GM21360 (cell line): ENCODE measurements around the gene RTTN.
"Not testable (repeated sequence)": the region's sequence is repeated elsewhere in the genome, so short reads cannot be mapped to it uniquely, and the experiment has no call there.

Experiments used
- ATAC-seq: cut with Tn5 transposase; IDR thresholded peaks from one replicate; pipeline ENCODE4 v1.9.1; 2021; ENCODE audit warnings: mild to moderate bottlenecking, moderate library complexity; ENCODE audit not compliant: unreplicated experiment

RTTN gene

GRCh38 chr18:70156886-70157285 lies 48.6 kb downstream of the RTTN start:
- ATAC-seq: no peak

- no peak for ATAC-seq
Observed at GRCh38 chr18:70154591-70155194, 50.8 kb downstream of the RTTN start.

- no peak for ATAC-seq
Observed at GRCh38 chr18:70151614-70152013, 53.9 kb downstream of the RTTN start.

- ATAC-seq: no peak
Observed at GRCh38 chr18:70149616-70150301, 55.7 kb downstream of the RTTN start.

GRCh38 chr18:70149156-70149555 lies 56.3 kb downstream of the RTTN start:
- ATAC-seq: no peak

- no peak for ATAC-seq
Observed at GRCh38 chr18:70148039-70148938, 57.2 kb downstream of the RTTN start.

GRCh38 chr18:70146174-70146573 lies 59.3 kb downstream of the RTTN start:
- ATAC-seq: no peak

- no peak for ATAC-seq
Observed at GRCh38 chr18:70142001-70142400, 63.5 kb downstream of the RTTN start.

GRCh38 chr18:70139138-70139537 lies 66.3 kb downstream of the RTTN start:
- no peak for ATAC-seq

- ATAC-seq: no peak
Observed at GRCh38 chr18:70135604-70136003, 69.9 kb downstream of the RTTN start.

GRCh38 chr18:70132999-70133398 lies 72.5 kb downstream of the RTTN start:
- ATAC-seq: no peak

GRCh38 chr18:70128271-70128670 lies 77.2 kb downstream of the RTTN start:
- no peak for ATAC-seq

- ATAC-seq: no peak
Observed at GRCh38 chr18:70127359-70127758, 78.1 kb downstream of the RTTN start.

GRCh38 chr18:70126832-70127231 lies 78.7 kb downstream of the RTTN start:
- no peak for ATAC-seq

- no peak for ATAC-seq
Observed at GRCh38 chr18:70124139-70124538, 81.3 kb downstream of the RTTN start.

- ATAC-seq: no peak
Observed at GRCh38 chr18:70121842-70122241, 83.6 kb downstream of the RTTN start.

- no peak for ATAC-seq
Observed at GRCh38 chr18:70116949-70117348, 88.5 kb downstream of the RTTN start.

- ATAC-seq: no peak
Observed at GRCh38 chr18:70113511-70113910, 92.0 kb downstream of the RTTN start.

GRCh38 chr18:70110678-70111077 lies 94.8 kb downstream of the RTTN start:
- no peak for ATAC-seq

- ATAC-seq: no peak
Observed at GRCh38 chr18:70107091-70107490, 98.4 kb downstream of the RTTN start.

GRCh38 chr18:70102854-70103253 lies 102.6 kb downstream of the RTTN start:
- ATAC-seq: not testable (repeated sequence)

GRCh38 chr18:70089858-70090257 lies 115.6 kb downstream of the RTTN start:
- ATAC-seq: no peak
